ENCODE results near the gene SLC31A1. TPM values are rescaled to one million over a fixed set of nuclear protein-coding genes. Genes with fewer than 3 reads are reported as not detected.

Gene SLC31A1
- total and polyA plus RNA-seq, 2 of the 13 experiments (the other 11 are each of a cell fraction or from before 2014, with no cell fraction given): 62.9 to 70.0 TPM

DNA sequence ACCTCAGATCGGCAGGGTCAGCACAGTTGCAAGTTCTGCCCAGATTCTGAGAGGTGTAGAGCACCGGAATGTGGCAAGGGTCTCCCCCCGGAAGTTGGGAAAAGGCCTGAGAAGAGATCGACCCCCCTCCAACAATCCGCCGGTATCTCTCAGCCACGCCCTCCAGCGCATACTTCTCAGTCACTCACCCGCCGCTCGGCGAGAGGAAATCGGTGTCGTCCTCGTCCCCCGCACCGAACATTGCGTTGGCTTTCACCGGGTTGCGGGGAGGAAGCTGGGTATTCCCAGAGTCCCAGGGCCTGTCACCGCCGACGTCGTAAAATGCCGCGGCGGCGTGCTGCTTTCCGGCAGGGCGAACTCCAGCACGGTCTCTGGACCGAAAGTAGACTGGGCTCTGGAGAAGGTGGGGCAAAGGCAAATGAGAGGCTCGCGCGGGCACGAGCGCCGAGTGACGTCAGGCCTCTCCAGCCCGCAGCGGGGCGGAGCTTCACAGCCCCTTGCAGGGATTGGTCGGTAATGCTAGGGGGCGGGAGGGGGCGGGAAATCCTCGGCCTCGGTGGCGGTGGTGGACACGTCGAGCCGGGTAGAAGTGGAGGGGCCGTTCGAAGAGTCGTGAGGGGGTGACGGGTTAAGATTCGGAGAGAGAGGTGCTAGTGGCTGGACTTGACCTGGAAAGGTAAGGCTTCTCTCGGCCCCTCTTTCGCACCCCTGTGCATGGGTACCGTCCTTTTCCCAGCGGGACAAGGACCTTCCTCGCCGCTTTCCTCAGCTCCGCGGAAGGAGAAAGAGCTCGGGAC, at the start of gene SLC31A1, which contains the start of gene FKBP15 (continued):
- TF ChIP-seq, protein P1, sequence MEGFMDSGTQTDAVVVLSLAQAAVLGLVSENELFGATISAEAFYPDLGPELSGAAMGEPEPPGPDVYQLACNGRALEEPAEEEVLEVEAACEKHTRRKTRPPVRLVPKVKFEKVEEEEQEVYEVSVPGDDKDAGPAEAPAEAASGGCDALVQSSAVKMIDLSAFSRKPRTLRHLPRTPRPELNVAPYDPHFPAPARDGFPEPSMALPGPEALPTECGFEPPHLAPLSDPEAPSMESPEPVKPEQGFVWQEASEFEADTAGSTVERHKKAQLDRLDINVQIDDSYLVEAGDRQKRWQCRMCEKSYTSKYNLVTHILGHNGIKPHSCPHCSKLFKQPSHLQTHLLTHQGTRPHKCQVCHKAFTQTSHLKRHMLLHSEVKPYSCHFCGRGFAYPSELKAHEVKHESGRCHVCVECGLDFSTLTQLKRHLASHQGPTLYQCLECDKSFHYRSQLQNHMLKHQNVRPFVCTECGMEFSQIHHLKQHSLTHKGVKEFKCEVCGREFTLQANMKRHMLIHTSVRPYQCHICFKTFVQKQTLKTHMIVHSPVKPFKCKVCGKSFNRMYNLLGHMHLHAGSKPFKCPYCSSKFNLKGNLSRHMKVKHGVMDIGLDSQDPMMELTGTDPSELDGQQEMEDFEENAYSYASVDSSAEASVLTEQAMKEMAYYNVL (CRISPR knock-in tag; IDR thresholded peaks at IDR 0.05; ENCODE audit: borderline replicate concordance): no peak
- TF ChIP-seq RARA (CRISPR knock-in tag; IDR thresholded peaks at IDR 0.05) (0 out of 2 replicates have a peak, but pooled peaks have one; percentile 10), ZNF160 (CRISPR knock-in tag; IDR thresholded peaks at IDR 0.05) (no peak), PATZ1 (CRISPR knock-in tag; IDR thresholded peaks at IDR 0.05) (0 out of 2 replicates have a peak, but pooled peaks have one; percentile 37), RORA (CRISPR knock-in tag; IDR thresholded peaks at IDR 0.05) (no peak), ZNF232 (CRISPR knock-in tag; IDR thresholded peaks at IDR 0.05; ENCODE audit: borderline replicate concordance) (no peak), NR3C1 (CRISPR knock-in tag; IDR thresholded peaks at IDR 0.05) (no peak), IRF2 (CRISPR knock-in tag; IDR thresholded peaks at IDR 0.05) (peak; percentile 95), NR2F2 (IDR thresholded peaks at IDR 0.05; ENCODE audit: borderline replicate concordance, low read depth) (peak; percentile 72; the same call in 1 of the 2 replicates), HIC2 (CRISPR knock-in tag; IDR thresholded peaks at IDR 0.05; ENCODE audit: low read depth) (no peak), NR2F6 (IDR thresholded peaks at IDR 0.05) (peak; percentile 16; the same call in 1 of the 2 replicates), NR2F6 (CRISPR knock-in tag; IDR thresholded peaks at IDR 0.05) (no peak; the same call in 1 of the 2 replicates), RBFOX2 (IDR thresholded peaks at IDR 0.05; ENCODE audit: low read depth, low read length) (peak; percentile 75), GFI1 (CRISPR knock-in tag; IDR thresholded peaks at IDR 0.05; ENCODE audit: borderline replicate concordance) (no peak), FLYWCH1 (CRISPR knock-in tag; IDR thresholded peaks at IDR 0.05) (no peak), SPEN (CRISPR knock-in tag; IDR thresholded peaks at IDR 0.05; ENCODE audit: low read depth) (peak; percentile 94), ZBTB20 (CRISPR knock-in tag; IDR thresholded peaks at IDR 0.05; ENCODE audit: borderline replicate concordance, low read depth) (peak; percentile 55), ZBTB3 (CRISPR knock-in tag; IDR thresholded peaks at IDR 0.05; ENCODE audit: borderline replicate concordance, low read depth) (peak; percentile 61; the same call in 1 of the 2 replicates), KAT8 (CRISPR knock-in tag; IDR thresholded peaks at IDR 0.05) (peak; percentile 96), ZNF317 (CRISPR knock-in tag; IDR thresholded peaks at IDR 0.05) (no peak), PHF8 (CRISPR knock-in tag; IDR thresholded peaks at IDR 0.05) (peak; percentile 93), NFE2 (CRISPR knock-in tag; IDR thresholded peaks at IDR 0.05) (no peak)

Measured in HepG2 (cell line).